ENCODE data around the gene DIP2C.

Gene DIP2C

GRCh38 chr10:625751-626711 is 63.4 kb downstream of the DIP2C start:
- DNase-seq (no peak), ATAC-seq (no peak)

GRCh38 chr10:625333-625696 is 64.2 kb downstream of the DIP2C start:
- DNase-seq (no peak), ATAC-seq (no peak)

- ATAC-seq = no peak
- DNase-seq = no peak
Observed at GRCh38 chr10:624605-625332, 64.7 kb downstream of the DIP2C start.

- no peak for ATAC-seq
- DNase-seq = no peak
Observed at GRCh38 chr10:624312-624604, 65.2 kb downstream of the DIP2C start.

GRCh38 chr10:623477-624311 is 65.8 kb downstream of the DIP2C start:
- no peak for ATAC-seq
- DNase-seq = no peak

GRCh38 chr10:623014-623413 is 66.5 kb downstream of the DIP2C start:
- DNase-seq = no peak
- no peak for ATAC-seq

- no peak for ATAC-seq
- no peak for DNase-seq
Observed at GRCh38 chr10:621981-622740, 67.3 kb downstream of the DIP2C start.

- DNase-seq = no peak
- no peak for ATAC-seq
Observed at GRCh38 chr10:621513-621912, 68.0 kb downstream of the DIP2C start.

GRCh38 chr10:620971-621370 is 68.5 kb downstream of the DIP2C start:
- no peak for ATAC-seq
- DNase-seq = no peak

GRCh38 chr10:620417-620816 is 69.1 kb downstream of the DIP2C start:
- DNase-seq = no peak
- ATAC-seq = no peak

- ATAC-seq = no peak
- no peak for DNase-seq
Observed at GRCh38 chr10:619710-620109, 69.8 kb downstream of the DIP2C start.

- no peak for DNase-seq
- no peak for ATAC-seq
Observed at GRCh38 chr10:618229-618989, 71.1 kb downstream of the DIP2C start.

GRCh38 chr10:617471-617870 is 72.0 kb downstream of the DIP2C start:
- no peak for ATAC-seq
- DNase-seq = no peak

- ATAC-seq (no peak), DNase-seq (no peak)
Observed at GRCh38 chr10:615583-616152, 73.8 kb downstream of the DIP2C start.

GRCh38 chr10:614790-615582 is 74.5 kb downstream of the DIP2C start:
- ATAC-seq (no peak), DNase-seq (no peak)

GRCh38 chr10:614139-614711 is 75.2 kb downstream of the DIP2C start:
- DNase-seq (no peak), ATAC-seq (no peak)

GRCh38 chr10:613271-614138 is 76.0 kb downstream of the DIP2C start:
- ATAC-seq (no peak), DNase-seq (no peak)

GRCh38 chr10:612696-613095 is 76.8 kb downstream of the DIP2C start:
- ATAC-seq = no peak
- DNase-seq = no peak

All from stimulated activated naive CD8-positive, alpha-beta T cell treated with anti-CD3 and anti-CD28 coated beads, Interleukin-15, Interleukin-2, amounts not matched to agents 100 U/mL and 50 U/mL, for 24 hours (primary cell).